ENCODE measurements around the gene ENHO. TPM values are rescaled to one million over a fixed set of nuclear protein-coding genes. Genes with fewer than 3 reads are reported as not detected.

The ENHO gene
- total and polyA plus RNA-seq, 11 donors = 0.26 to 1.2 (median 0.45) TPM; not detected in 2

GRCh38 chr9:34498553-34498952, 24.2 kb downstream of the ENHO start:
- H3K27me3 ChIP-seq = peaks cover 0 to 5% (median 0%) of the 10 kb centered on the region in 9 donors
- H3K9me3 ChIP-seq = no peaks in the 10 kb centered on the region
- peaks cover 0 to 26% (median 15%) of the 10 kb centered on the region in 12 donors for H3K4me1 ChIP-seq
- intact Hi-C loops (cut with DNase I) = loop anchor here in 2 of 10 donors (5.0 to 10.0 kb wide), 2 partner anchors 36 to 94 kb away; no protein-coding TSS in a partner anchor
- no peak for DNase-seq
- ATAC-seq = no peak
- TF ChIP-seq POLR2A (IDR thresholded peaks at IDR 0.05) (no peak), CTCF (IDR thresholded peaks at IDR 0.05) (no peak)
- whole genome bisulfite sequencing, 4 donors = 37 to 52% (median 45%) methylated on average over 3 of the region's 3 CpGs
- H3K27ac ChIP-seq = no peak overlapping the region
- no peaks in the 10 kb centered on the region for H3K36me3 ChIP-seq
- H3K4me3 ChIP-seq = no peak overlapping the region

DNA sequence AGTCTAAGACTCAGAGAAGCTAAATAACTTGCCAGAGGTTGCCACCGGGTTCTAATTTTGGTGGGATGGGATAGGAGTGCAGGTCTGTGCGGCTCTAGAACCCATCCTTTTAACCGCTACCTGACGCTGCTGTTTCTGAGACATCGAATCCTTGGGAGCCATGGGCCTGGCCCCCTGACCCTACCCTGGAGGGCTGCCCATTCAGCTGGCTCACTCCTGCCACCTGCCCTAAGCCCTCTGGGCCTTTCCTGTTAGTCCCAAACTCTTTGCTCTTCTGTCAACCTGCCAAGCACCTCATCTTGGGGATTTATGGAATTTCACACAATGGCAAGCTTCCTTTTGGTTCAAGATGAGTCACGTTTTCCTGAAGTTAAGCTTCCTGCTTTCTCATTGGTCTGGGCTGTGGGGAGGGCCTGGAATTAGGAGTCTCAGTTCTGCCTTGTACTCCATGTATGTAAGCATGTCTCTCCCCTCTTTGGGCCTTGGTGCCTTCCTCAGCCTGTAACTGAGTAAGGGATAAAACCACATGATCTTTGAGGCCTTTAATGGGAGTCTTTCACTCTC, 26.6 kb downstream of the ENHO start:
- 67 to 91% (median 77%) methylated on average over 6 of the region's 6 CpGs for WGBS, 4 donors
- no peak for DNase-seq
- no peak for TF ChIP-seq POLR2A (IDR thresholded peaks at IDR 0.05)
- no peak for TF ChIP-seq CTCF (IDR thresholded peaks at IDR 0.05)
- H3K36me3 ChIP-seq = no peaks in the 10 kb centered on the region
- H3K9me3 ChIP-seq = no peaks in the 10 kb centered on the region
- H3K4me3 ChIP-seq = no peak overlapping the region
- intact Hi-C loops (cut with DNase I) = loop anchor here in 2 of 10 donors (5.0 to 10.0 kb wide), 2 partner anchors 34 to 91 kb away; no protein-coding TSS in a partner anchor
- no peak for ATAC-seq
- H3K27ac ChIP-seq = no peak overlapping the region
- H3K27me3 ChIP-seq = peaks cover 0 to 5% (median 0%) of the 10 kb centered on the region in 9 donors
- H3K4me1 ChIP-seq = peaks cover 0 to 8% (median under 1%) of the 10 kb centered on the region in 12 donors

GRCh38 chr9:34493972-34494535, 28.7 kb downstream of the ENHO start:
- no peak for TF ChIP-seq CTCF (IDR thresholded peaks at IDR 0.05)
- TF ChIP-seq POLR2A (IDR thresholded peaks at IDR 0.05) = no peak
- 29 to 34% (median 31%) methylated on average over 8 of the region's 8 CpGs for WGBS, 4 donors
- Histone ChIP-seq H3K4me3 (no peak overlapping the region), H3K9me3 (no peaks in the 10 kb centered on the region), H3K27ac (no peak overlapping the region), H3K27me3 (peaks cover 0 to under 1% (median 0%) of the 10 kb centered on the region in 9 donors), H3K4me1 (no peaks in the 10 kb centered on the region), H3K36me3 (no peaks in the 10 kb centered on the region)
- peak in 4 of 5 donors; percentile 56 to 68 (median 62) for DNase-seq
- intact Hi-C loops (cut with DNase I) = loop anchor here in 1 of 10 donors (10.0 kb wide), 1 partner anchor 89 kb away; no protein-coding TSS in a partner anchor
- peak in 3 of 4 donors; percentile 57 to 80 (median 64) for ATAC-seq

DNA sequence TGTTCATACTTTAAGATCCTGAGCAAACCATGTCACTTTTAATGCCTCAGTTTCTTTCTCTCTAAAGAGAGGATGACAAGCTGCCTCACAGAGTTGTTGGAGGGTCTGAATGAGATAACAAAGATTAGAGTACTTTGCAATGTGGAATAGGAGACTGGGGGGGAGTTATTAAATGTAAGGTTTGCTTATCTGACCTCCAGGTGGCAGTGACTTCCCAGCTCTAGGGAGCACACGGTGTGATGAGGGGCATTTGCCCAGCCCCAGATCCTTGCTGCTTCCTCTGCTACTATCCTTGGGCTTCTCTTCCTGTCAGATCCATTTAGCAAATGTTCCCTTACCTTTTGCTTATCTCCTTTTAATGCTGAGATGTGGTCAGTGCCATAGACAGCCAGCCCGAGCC, 30.7 kb downstream of the ENHO start:
- Histone ChIP-seq H3K27ac (no peak overlapping the region), H3K4me1 (no peaks in the 10 kb centered on the region), H3K36me3 (no peaks in the 10 kb centered on the region), H3K27me3 (peaks cover 0 to 3% (median 0%) of the 10 kb centered on the region in 9 donors), H3K4me3 (no peak overlapping the region), H3K9me3 (no peaks in the 10 kb centered on the region)
- ATAC-seq = no peak
- intact Hi-C loops (cut with DNase I) = loop anchor here in 1 of 10 donors (10.0 kb wide), 1 partner anchor 87 kb away; no protein-coding TSS in a partner anchor
- DNase-seq = no peak
- WGBS, 4 donors = 15 to 33% (median 30%) methylated on average over 2 of the region's 2 CpGs
- TF ChIP-seq POLR2A (IDR thresholded peaks at IDR 0.05) = no peak
- no peak for TF ChIP-seq CTCF (IDR thresholded peaks at IDR 0.05)
